ENCODE measurements around the gene HEPACAM.

Gene HEPACAM

DNA sequence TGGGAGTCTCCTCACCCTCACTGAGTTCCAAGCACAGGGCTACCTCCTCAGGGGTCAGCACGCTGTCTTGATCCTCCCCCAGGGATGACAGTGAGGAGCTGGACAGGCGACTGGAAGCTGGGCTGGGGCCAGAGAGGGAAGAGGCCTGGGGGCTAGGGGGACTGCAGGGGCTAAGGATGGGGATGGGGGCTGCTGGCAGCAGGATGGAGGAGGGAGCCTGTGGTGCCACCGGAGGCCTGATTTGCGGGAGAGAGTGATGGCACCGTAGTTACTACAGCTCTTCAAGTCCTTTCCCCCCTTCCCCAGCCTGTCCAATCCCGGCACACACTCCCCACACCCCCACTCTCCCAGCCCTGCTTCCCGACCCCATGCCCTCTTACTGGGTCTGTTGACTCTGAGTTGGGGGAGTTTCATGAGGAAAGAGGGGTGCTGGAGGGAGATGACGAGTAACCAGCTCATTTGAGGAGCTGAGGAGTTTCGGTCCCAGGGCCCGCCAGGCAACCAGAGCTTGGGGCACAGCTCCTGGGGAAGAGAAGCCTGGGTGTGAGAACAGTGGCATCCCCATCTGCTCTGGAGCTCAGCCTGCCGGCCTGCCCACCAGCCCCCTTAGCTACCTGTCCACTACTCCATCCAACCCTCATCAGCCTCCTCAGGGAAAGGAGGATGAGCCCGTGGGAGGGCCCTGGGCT lies 48.7 kb downstream of the HEPACAM start:
- TF ChIP-seq GLIS3 (CRISPR knock-in tag; IDR thresholded peaks at IDR 0.05) (no peak), ZFP30 (CRISPR knock-in tag; IDR thresholded peaks at IDR 0.05) (no peak), RARB (CRISPR knock-in tag; IDR thresholded peaks at IDR 0.05) (no peak), ZNF8 (CRISPR knock-in tag; IDR thresholded peaks at IDR 0.05) (no peak), TCF4 (CRISPR knock-in tag; IDR thresholded peaks at IDR 0.05; ENCODE audit: borderline replicate concordance) (no peak), TOX (CRISPR knock-in tag; IDR thresholded peaks at IDR 0.05; ENCODE audit: borderline replicate concordance) (no peak), ARNTL (CRISPR knock-in tag; IDR thresholded peaks at IDR 0.05; ENCODE audit: borderline replicate concordance, low read depth) (no peak), SNAI2 (CRISPR knock-in tag; IDR thresholded peaks at IDR 0.05) (no peak), OSR1 (CRISPR knock-in tag; IDR thresholded peaks at IDR 0.05) (no peak), ZNF70 (CRISPR knock-in tag; IDR thresholded peaks at IDR 0.05) (no peak), ESRRG (CRISPR knock-in tag; IDR thresholded peaks at IDR 0.05) (no peak), ZC3H10 (CRISPR knock-in tag; IDR thresholded peaks at IDR 0.05) (no peak)
- TF ChIP-seq, protein P1, sequence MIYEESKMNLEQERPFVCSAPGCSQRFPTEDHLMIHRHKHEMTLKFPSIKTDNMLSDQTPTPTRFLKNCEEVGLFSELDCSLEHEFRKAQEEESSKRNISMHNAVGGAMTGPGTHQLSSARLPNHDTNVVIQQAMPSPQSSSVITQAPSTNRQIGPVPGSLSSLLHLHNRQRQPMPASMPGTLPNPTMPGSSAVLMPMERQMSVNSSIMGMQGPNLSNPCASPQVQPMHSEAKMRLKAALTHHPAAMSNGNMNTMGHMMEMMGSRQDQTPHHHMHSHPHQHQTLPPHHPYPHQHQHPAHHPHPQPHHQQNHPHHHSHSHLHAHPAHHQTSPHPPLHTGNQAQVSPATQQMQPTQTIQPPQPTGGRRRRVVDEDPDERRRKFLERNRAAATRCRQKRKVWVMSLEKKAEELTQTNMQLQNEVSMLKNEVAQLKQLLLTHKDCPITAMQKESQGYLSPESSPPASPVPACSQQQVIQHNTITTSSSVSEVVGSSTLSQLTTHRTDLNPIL (CRISPR knock-in tag; IDR thresholded peaks at IDR 0.05; ENCODE audit: low read depth): no peak
- no peak for ATAC-seq

DNA sequence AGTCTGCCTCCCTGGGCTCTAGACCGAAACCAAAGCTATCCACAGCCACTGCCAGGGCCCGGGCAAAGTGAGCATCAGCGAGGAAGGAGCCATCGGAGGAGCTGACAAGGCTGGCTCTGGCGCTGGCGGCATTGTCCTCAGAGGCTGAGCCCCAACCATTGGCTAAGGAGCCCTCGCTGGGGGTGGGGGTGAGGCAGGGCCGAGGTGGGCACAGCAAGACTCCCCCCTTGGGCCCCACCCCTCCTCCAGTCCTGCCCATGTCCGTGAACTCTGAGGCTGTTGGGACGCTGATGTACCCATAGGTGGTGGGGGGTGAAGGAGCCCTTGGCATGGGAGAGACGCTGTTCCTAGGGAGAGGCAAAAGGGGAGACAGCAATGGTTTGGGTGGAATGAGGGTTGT lies 49.4 kb downstream of the HEPACAM start:
- TF ChIP-seq ZNF70 (CRISPR knock-in tag; IDR thresholded peaks at IDR 0.05) (no peak), RARB (CRISPR knock-in tag; IDR thresholded peaks at IDR 0.05) (no peak), ZFP30 (CRISPR knock-in tag; IDR thresholded peaks at IDR 0.05) (no peak), GLIS3 (CRISPR knock-in tag; IDR thresholded peaks at IDR 0.05) (no peak), ZNF565 (CRISPR knock-in tag; conservative IDR thresholded peaks at IDR 0.05; ENCODE audit: low read depth) (no peak), CSDC2 (CRISPR knock-in tag; IDR thresholded peaks at IDR 0.05) (no peak), TOX (CRISPR knock-in tag; IDR thresholded peaks at IDR 0.05; ENCODE audit: borderline replicate concordance) (no peak), SNAI2 (CRISPR knock-in tag; IDR thresholded peaks at IDR 0.05) (no peak), TCF4 (CRISPR knock-in tag; IDR thresholded peaks at IDR 0.05; ENCODE audit: borderline replicate concordance) (no peak)
- TF ChIP-seq, protein P2, sequence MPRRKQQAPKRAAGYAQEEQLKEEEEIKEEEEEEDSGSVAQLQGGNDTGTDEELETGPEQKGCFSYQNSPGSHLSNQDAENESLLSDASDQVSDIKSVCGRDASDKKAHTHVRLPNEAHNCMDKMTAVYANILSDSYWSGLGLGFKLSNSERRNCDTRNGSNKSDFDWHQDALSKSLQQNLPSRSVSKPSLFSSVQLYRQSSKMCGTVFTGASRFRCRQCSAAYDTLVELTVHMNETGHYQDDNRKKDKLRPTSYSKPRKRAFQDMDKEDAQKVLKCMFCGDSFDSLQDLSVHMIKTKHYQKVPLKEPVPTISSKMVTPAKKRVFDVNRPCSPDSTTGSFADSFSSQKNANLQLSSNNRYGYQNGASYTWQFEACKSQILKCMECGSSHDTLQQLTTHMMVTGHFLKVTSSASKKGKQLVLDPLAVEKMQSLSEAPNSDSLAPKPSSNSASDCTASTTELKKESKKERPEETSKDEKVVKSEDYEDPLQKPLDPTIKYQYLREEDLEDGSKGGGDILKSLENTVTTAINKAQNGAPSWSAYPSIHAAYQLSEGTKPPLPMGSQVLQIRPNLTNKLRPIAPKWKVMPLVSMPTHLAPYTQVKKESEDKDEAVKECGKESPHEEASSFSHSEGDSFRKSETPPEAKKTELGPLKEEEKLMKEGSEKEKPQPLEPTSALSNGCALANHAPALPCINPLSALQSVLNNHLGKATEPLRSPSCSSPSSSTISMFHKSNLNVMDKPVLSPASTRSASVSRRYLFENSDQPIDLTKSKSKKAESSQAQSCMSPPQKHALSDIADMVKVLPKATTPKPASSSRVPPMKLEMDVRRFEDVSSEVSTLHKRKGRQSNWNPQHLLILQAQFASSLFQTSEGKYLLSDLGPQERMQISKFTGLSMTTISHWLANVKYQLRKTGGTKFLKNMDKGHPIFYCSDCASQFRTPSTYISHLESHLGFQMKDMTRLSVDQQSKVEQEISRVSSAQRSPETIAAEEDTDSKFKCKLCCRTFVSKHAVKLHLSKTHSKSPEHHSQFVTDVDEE (CRISPR knock-in tag; IDR thresholded peaks at IDR 0.05): no peak
- TF ChIP-seq, protein P3, sequence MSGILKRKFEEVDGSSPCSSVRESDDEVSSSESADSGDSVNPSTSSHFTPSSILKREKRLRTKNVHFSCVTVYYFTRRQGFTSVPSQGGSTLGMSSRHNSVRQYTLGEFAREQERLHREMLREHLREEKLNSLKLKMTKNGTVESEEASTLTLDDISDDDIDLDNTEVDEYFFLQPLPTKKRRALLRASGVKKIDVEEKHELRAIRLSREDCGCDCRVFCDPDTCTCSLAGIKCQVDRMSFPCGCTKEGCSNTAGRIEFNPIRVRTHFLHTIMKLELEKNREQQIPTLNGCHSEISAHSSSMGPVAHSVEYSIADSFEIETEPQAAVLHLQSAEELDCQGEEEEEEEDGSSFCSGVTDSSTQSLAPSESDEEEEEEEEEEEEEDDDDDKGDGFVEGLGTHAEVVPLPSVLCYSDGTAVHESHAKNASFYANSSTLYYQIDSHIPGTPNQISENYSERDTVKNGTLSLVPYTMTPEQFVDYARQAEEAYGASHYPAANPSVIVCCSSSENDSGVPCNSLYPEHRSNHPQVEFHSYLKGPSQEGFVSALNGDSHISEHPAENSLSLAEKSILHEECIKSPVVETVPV (CRISPR knock-in tag; IDR thresholded peaks at IDR 0.05): no peak
- no peak for ATAC-seq

DNA sequence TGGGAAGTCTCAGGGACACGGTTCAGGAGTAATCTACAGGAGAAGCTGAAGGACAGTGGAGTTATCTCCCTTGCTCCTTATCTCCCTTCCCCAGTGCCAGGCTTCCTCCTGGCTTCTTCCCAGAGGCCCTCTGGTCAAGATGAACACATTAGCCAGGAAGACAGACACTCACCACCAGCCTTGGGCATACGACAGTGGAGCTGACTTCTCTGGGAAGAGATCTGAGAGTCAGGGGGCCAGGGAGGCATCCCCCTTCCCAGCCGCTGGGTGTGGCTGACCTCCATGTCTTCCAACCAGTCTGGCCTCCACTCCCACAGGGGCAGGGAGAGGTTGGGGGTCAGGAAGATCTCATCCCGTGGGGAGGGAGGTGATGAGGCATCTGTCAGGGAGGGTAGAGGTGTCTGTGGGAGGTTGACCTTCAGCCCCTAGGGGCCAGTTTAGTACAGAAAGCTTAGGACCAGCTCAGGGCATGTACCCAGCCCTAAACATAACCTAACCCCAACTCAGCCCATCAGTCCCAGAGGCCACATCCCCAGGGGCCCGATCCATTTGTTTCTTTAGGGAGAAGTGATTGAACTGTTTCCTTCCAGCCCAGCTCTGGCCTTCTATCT lies 50.9 kb downstream of the HEPACAM start:
- no peak for ATAC-seq
- TF ChIP-seq, protein P4, sequence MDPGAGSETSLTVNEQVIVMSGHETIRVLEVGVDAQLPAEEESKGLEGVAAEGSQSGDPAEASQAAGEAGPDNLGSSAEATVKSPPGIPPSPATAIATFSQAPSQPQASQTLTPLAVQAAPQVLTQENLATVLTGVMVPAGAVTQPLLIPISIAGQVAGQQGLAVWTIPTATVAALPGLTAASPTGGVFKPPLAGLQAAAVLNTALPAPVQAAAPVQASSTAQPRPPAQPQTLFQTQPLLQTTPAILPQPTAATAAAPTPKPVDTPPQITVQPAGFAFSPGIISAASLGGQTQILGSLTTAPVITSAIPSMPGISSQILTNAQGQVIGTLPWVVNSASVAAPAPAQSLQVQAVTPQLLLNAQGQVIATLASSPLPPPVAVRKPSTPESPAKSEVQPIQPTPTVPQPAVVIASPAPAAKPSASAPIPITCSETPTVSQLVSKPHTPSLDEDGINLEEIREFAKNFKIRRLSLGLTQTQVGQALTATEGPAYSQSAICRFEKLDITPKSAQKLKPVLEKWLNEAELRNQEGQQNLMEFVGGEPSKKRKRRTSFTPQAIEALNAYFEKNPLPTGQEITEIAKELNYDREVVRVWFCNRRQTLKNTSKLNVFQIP (CRISPR knock-in tag; IDR thresholded peaks at IDR 0.05; ENCODE audit: borderline replicate concordance, low read depth): no peak
- TF ChIP-seq ZNF8 (CRISPR knock-in tag; IDR thresholded peaks at IDR 0.05) (no peak), SNAI2 (CRISPR knock-in tag; IDR thresholded peaks at IDR 0.05) (no peak), ZNF565 (CRISPR knock-in tag; conservative IDR thresholded peaks at IDR 0.05; ENCODE audit: low read depth) (no peak), TOX (CRISPR knock-in tag; IDR thresholded peaks at IDR 0.05; ENCODE audit: borderline replicate concordance) (no peak), ARNTL (CRISPR knock-in tag; IDR thresholded peaks at IDR 0.05; ENCODE audit: borderline replicate concordance, low read depth) (no peak), ZC3H10 (CRISPR knock-in tag; IDR thresholded peaks at IDR 0.05) (no peak), ZNF70 (CRISPR knock-in tag; IDR thresholded peaks at IDR 0.05) (no peak), GLIS3 (CRISPR knock-in tag; IDR thresholded peaks at IDR 0.05) (no peak), BACH2 (CRISPR knock-in tag; IDR thresholded peaks at IDR 0.05; ENCODE audit: borderline replicate concordance) (no peak), ZFP30 (CRISPR knock-in tag; IDR thresholded peaks at IDR 0.05) (no peak), CSDC2 (CRISPR knock-in tag; IDR thresholded peaks at IDR 0.05) (no peak), ESRRG (CRISPR knock-in tag; IDR thresholded peaks at IDR 0.05) (no peak), RARB (CRISPR knock-in tag; IDR thresholded peaks at IDR 0.05) (no peak)
- TF ChIP-seq, protein P2 (CRISPR knock-in tag; IDR thresholded peaks at IDR 0.05): no peak
- TF ChIP-seq, protein P5, sequence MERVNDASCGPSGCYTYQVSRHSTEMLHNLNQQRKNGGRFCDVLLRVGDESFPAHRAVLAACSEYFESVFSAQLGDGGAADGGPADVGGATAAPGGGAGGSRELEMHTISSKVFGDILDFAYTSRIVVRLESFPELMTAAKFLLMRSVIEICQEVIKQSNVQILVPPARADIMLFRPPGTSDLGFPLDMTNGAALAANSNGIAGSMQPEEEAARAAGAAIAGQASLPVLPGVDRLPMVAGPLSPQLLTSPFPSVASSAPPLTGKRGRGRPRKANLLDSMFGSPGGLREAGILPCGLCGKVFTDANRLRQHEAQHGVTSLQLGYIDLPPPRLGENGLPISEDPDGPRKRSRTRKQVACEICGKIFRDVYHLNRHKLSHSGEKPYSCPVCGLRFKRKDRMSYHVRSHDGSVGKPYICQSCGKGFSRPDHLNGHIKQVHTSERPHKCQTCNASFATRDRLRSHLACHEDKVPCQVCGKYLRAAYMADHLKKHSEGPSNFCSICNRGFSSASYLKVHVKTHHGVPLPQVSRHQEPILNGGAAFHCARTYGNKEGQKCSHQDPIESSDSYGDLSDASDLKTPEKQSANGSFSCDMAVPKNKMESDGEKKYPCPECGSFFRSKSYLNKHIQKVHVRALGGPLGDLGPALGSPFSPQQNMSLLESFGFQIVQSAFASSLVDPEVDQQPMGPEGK (CRISPR knock-in tag; IDR thresholded peaks at IDR 0.05; ENCODE audit: borderline replicate concordance): no peak
- TF ChIP-seq, protein P1 (CRISPR knock-in tag; IDR thresholded peaks at IDR 0.05; ENCODE audit: low read depth): no peak
